Fibroblast of lung (primary cell): ENCODE results near the gene CXCL12.

Source experiments
- CTCF ChIP-seq, 2 donors: IDR thresholded peaks in 1 of 2; conservative IDR thresholded peaks in 1 of 2; 1 replicate in 1 of 2; 2 replicates in 1 of 2; pipeline ENCODE4 v1.5.1; 2011 to 2012; ENCODE audit warnings: low read length in 2 of 2, control low read depth in 1 of 2, inconsistent platforms in 1 of 2, low read depth in 1 of 2, mild to moderate bottlenecking in 1 of 2
- EZH2 ChIP-seq: IDR thresholded peaks from 2 replicates; pipeline ENCODE4 v1.5.1; 2012; ENCODE audit warnings: low read length, control low read depth, mild to moderate bottlenecking; ENCODE audit errors: missing control alignments

DNA sequence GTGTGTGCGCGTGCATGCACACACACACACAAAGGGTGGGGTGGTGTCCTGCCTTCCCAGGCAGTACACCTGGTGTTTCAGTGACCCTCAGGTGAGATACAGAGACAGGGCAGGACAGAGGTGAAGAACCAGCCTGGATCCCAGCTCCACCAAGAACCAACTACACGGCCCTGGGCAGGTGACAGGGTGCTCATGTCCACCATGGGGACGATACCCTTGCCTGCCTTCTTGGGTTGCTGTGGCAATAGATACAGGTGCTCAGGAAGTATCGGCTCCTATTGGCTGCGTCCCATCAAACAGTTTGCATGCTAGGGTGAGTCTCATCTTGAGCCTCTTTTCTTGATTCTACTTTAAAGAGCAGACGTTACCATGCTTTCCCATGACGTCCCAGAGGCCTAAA, 33.7 kb upstream of the CXCL12 start:
- TF ChIP-seq CTCF (conservative IDR thresholded peaks at IDR 0.05 in 1 of 2, IDR thresholded peaks at IDR 0.05 in 1 of 2; ENCODE audit: low read depth in 1 of 2, low read length in 2 of 2) (no peak), EZH2 (no peak)
